ENCODE data around the gene LRRC26.
A peak's percentile ranks its signal among the peaks of the same experiment; 100 is the strongest.

Gene LRRC26

DNA sequence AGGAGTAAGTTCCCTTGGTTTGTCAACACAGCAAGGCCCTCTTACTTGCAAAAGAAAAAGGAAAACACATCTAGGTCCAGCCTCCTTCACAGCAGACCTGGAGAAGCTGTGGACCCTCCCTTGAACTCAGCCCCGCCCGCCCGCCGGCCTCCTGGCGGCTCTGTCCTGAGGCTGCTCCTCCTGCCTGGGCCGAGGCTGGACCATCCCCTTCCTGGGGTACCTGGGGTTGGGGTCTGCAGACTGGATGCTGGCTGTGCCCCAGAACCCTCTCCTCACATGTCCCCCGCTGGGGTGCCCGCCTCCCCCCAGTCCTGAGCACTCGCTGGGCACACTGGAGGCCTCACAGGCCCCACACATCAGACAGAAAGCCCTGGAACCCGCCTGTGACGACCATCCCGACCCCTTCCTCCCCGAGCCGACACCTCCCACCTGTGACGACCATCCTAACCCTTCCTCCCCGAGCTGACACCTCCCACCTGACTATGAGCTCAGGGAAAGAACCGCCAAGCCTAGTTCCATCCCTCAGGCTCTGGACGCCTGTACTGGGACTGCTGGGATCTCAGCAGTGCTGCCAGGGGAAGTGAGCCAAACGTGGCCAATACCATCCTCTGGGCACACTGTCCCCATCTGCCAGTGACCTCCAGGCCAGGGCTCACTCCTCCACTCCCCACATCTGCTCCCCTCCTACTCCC is 9.2 kb upstream of the LRRC26 start:
- in situ Hi-C loops (cut with HindIII; ENCODE audit: low sequenced_read_pairs) = no loop called here
- H3K4me3 ChIP-seq (ENCODE audit: low read depth, low read length) = no peak overlapping the region
- TF ChIP-seq, protein P1, sequence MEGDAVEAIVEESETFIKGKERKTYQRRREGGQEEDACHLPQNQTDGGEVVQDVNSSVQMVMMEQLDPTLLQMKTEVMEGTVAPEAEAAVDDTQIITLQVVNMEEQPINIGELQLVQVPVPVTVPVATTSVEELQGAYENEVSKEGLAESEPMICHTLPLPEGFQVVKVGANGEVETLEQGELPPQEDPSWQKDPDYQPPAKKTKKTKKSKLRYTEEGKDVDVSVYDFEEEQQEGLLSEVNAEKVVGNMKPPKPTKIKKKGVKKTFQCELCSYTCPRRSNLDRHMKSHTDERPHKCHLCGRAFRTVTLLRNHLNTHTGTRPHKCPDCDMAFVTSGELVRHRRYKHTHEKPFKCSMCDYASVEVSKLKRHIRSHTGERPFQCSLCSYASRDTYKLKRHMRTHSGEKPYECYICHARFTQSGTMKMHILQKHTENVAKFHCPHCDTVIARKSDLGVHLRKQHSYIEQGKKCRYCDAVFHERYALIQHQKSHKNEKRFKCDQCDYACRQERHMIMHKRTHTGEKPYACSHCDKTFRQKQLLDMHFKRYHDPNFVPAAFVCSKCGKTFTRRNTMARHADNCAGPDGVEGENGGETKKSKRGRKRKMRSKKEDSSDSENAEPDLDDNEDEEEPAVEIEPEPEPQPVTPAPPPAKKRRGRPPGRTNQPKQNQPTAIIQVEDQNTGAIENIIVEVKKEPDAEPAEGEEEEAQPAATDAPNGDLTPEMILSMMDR (IDR thresholded peaks at IDR 0.05; ENCODE audit: low read depth, low read length, missing control alignments) = no peak
- no peak for DNase-seq (ENCODE audit: low read depth)

DNA sequence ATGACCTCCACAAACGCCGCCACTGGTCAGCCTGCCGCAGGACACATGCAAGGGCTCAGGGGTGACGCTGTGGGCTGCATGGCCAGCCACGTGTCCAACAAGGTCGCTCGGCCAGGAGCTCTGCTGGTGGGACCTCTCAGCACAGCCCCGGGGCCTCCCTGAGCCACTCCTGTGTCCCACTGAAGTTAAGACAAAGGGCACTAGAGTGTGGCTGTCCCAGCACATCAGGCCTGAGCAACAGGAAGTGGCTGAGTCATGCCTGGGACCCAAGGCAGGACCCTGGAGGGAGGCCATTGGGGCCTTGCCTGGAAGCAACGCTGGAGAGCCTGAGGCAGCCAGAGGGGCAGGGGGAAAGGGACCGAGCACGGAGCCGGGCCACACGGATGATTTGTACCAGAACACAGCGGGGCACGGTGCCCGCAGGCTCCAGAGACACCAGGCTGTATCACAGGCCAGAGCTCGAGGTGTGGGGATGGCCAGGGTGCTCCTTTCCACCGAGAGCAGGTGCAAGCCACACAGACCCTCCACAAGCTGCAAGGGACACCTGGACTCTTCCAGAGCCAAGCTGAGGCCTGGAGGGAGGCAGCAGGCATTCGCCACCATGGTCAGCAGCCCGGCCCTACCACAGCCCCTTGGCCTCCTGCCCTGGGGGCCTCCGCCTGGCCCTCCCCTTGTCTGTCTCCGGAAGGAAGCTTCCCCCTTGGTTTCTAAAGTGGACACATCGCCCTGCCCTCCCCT is 8.5 kb upstream of the LRRC26 start:
- TF ChIP-seq, protein P1 (IDR thresholded peaks at IDR 0.05; ENCODE audit: low read depth, low read length, missing control alignments) = no peak
- in situ Hi-C loops (cut with HindIII; ENCODE audit: low sequenced_read_pairs) = no loop called here
- no peak overlapping the region for H3K4me3 ChIP-seq (ENCODE audit: low read depth, low read length)
- DNase-seq (ENCODE audit: low read depth) = no peak

DNA sequence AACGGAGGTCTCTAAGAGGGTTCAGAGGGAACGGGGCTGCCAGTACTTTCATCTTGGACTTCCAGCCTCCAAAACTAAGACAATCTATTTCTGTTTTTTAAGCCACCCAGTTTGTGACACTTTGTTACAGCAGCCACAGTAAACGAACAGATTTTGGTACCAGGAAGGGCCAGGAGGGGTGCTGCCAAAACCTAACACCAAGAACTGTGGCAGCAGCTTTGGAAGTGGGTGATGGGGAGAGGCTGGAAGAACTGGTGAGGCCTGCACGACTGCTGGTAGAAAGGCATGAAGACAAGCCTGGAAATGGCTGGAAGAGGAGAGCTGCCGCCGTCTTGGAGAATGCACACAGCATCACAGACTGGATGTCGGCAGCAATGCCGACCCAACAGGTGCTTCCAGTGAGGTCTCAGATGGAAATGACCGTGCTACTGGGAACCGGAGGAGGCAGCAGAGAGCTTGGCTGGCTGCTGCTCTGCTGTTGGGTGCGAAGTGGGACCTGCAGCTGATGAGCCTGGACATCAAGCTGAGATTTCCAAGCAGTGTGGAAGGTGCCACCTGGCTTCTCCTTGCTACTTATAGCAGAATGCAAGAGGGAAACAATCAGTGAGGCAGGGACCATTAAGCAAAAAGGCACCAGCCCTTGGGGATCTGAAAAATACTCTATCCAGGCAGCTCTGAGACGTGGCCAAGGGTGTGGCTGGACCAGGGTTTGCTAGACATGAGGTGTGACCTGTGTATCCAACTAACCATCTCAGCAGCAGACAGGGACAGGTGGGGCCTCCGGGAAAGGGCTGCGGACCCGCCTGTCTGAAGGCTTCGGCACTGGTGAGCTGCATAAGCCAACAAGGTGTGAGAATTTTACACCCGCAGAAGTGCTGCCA is 6.7 kb upstream of the LRRC26 start:
- no peak overlapping the region for H3K4me3 ChIP-seq (ENCODE audit: low read depth, low read length)
- no peak for DNase-seq (ENCODE audit: low read depth)
- in situ Hi-C loops (cut with HindIII; ENCODE audit: low sequenced_read_pairs) = no loop called here
- TF ChIP-seq, protein P1 (IDR thresholded peaks at IDR 0.05; ENCODE audit: low read depth, low read length, missing control alignments) = peak; percentile 66

DNA sequence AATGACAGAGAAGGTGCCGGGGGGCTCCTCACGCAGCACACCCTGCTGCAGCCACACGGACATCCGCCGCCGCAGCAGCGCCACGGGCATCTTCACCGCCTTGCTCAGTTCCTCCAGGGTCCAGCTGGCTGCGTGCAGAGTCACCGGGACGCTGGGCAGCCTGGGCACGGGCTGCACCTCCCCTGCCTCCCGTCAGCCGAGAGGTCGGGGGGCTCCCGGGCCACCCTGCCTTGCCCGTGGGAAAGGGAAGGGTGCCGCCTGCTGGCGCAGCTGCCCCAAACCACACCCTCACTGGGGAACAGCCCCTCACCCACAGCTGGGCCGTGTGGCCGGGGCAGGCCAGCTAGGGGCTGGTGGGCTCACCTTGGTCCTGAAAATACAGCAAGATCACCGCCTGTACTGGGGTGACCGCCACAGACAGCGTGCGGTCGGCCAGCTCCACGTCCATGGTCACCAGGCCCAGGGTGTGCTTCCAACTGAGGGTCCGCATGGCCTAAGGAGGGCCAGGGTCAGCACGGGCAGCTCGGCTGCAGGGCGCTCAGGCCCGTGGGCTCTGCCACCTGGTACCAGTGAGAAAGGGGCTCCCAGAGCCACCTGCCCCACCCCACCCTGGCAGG is 5.6 kb upstream of the LRRC26 start:
- in situ Hi-C loops (cut with HindIII; ENCODE audit: low sequenced_read_pairs) = no loop called here
- no peak overlapping the region for H3K4me3 ChIP-seq (ENCODE audit: low read depth, low read length)
- DNase-seq (ENCODE audit: low read depth) = no peak
- TF ChIP-seq, protein P1 (IDR thresholded peaks at IDR 0.05; ENCODE audit: low read depth, low read length, missing control alignments) = peak; percentile 20

DNA sequence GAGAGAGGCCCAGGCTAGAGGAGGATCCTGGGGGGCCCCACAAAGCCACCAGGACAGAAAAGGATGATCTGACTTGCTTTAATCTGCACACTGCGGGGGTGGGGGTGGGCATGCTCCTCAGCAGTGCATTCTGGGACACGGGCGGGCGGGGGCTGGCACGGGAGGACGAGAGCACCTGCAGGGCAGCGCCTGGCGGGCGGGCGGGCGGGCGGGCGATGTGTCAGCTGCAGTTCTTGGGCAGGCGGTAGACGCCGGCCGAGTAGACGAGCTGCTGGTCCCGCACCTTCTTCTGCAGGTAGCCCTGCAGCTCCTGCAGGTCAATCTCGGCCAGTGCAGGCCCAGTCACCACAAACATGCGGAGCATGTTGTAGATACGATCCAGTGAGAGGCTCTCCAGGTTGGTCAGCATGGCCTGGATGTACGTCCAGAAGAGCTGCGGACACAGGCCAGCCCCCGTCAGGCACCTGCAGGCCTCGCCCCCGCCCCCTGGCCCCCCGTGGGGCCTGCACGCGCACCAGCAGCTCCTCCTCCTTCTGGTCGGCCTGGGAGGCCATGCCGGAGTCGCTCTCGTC is 5.0 kb upstream of the LRRC26 start:
- DNase-seq (ENCODE audit: low read depth) = no peak
- in situ Hi-C loops (cut with HindIII; ENCODE audit: low sequenced_read_pairs) = no loop called here
- TF ChIP-seq, protein P1 (IDR thresholded peaks at IDR 0.05; ENCODE audit: low read depth, low read length, missing control alignments) = no peak
- H3K4me3 ChIP-seq (ENCODE audit: low read depth, low read length) = no peak overlapping the region

Data from astrocyte of the cerebellum (primary cell).